ENCODE data around the gene FGD6. TPM values are rescaled to one million over a fixed set of nuclear protein-coding genes. Genes with fewer than 3 reads are reported as not detected.

Gene FGD6
- total RNA-seq, 1 experiment from 2014 or later = 14.3 TPM

DNA sequence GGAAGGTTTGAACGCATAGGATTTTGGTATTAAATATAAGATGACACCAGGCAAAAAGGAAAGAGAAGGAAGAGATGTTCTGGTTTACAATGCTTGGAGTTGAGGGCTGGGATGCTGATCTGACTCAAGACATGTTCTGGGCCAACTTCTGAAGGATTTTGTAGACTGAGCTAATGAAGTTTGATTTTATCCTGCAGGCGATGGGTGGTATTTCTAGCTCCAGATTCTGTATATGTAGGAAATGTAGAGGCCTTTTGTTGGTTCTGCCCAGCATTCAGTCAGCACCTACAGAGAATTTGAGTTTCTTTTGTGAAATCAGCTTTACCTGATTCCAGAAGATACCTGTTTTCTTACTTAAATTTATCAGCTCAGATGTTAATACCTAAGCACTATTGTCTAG is 48.5 kb upstream of the FGD6 start:
- POLR2A ChIA-PET (ENCODE audit: unreplicated experiment) = no interaction called here
- TF ChIP-seq EZH2phosphoT487 (IDR thresholded peaks at IDR 0.05; ENCODE audit: borderline replicate concordance, low read length) (no peak), EZH2 (IDR thresholded peaks at IDR 0.05; ENCODE audit: low read length, unreplicated experiment) (no peak)
- TF ChIP-seq, protein P1, sequence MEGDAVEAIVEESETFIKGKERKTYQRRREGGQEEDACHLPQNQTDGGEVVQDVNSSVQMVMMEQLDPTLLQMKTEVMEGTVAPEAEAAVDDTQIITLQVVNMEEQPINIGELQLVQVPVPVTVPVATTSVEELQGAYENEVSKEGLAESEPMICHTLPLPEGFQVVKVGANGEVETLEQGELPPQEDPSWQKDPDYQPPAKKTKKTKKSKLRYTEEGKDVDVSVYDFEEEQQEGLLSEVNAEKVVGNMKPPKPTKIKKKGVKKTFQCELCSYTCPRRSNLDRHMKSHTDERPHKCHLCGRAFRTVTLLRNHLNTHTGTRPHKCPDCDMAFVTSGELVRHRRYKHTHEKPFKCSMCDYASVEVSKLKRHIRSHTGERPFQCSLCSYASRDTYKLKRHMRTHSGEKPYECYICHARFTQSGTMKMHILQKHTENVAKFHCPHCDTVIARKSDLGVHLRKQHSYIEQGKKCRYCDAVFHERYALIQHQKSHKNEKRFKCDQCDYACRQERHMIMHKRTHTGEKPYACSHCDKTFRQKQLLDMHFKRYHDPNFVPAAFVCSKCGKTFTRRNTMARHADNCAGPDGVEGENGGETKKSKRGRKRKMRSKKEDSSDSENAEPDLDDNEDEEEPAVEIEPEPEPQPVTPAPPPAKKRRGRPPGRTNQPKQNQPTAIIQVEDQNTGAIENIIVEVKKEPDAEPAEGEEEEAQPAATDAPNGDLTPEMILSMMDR (conservative IDR thresholded peaks at IDR 0.05; ENCODE audit: low read depth, low read length) = no peak
- BruUV-seq (replicated peaks) = no TSS peak

GRCh38 chr12:95262808-95263207 is 45.5 kb upstream of the FGD6 start:
- BruUV-seq (replicated peaks) = no TSS peak

More for the DNA sequence above, 48.5 kb upstream of the FGD6 start:
- H3K36me3 ChIP-seq (ENCODE audit: low read depth, low read length) = peaks cover 66% of the 10 kb centered on the region
- H3K4me1 ChIP-seq (ENCODE audit: insufficient read depth, low read length) = peaks cover 13% of the 10 kb centered on the region
- no peak overlapping the region for H2AFZ ChIP-seq (ENCODE audit: low read length)
- H3K9ac ChIP-seq (ENCODE audit: low read length) = no peak overlapping the region
- intact Hi-C loops (cut with micrococcal nuclease) = no loop called here
- no peak overlapping the region for H3K4me2 ChIP-seq (ENCODE audit: low read length)
- H3K9me3 ChIP-seq (ENCODE audit: low read length) = no peaks in the 10 kb centered on the region
- H4K20me1 ChIP-seq (ENCODE audit: low read length) = no peaks in the 10 kb centered on the region; the same call in 1 of the 2 replicates
- no peak for ATAC-seq
- no peak for DNase-seq
- no peak overlapping the region for H3K4me3 ChIP-seq (ENCODE audit: low read length)
- H3K9me2 ChIP-seq (replicated peaks; ENCODE audit: low read length) = no peaks in the 10 kb centered on the region
- H3K27me3 ChIP-seq (ENCODE audit: low read length) = no peaks in the 10 kb centered on the region
- H3K27ac ChIP-seq (ENCODE audit: low read length) = no peak overlapping the region
- H3K79me2 ChIP-seq (ENCODE audit: low read length) = no peaks in the 10 kb centered on the region
- CTCF ChIA-PET = no interaction called here
- no peaks in the 10 kb centered on the region for H3F3A ChIP-seq (ENCODE audit: low read length, unreplicated experiment)

DNA sequence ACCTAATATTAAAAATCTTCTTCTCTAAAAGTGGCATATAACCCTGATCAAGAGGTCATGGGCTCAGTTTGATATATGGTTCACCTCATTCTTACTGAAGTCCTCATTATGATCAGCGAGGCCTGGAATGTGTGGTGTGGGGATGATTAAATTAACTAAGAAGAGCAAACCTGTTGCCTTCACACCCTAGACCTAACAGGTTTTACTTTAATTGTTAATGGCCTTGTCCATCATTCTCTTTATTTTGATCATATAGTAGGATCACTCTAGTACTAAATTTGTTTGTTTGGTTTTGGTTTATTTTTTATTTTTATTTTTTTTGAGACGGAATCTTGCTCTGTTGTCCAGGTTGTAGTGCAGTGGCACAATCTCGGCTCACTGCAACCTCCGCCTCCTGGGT is 43.8 kb upstream of the FGD6 start:
- Histone ChIP-seq H3K79me2 (ENCODE audit: low read length) (peaks cover 8% of the 10 kb centered on the region; the same call in 1 of the 2 replicates), H2AFZ (ENCODE audit: low read length) (no peak overlapping the region), H4K20me1 (ENCODE audit: low read length) (no peaks in the 10 kb centered on the region; the same call in 1 of the 2 replicates), H3K36me3 (ENCODE audit: low read depth, low read length) (peaks cover 66% of the 10 kb centered on the region; the same call in 1 of the 2 replicates), H3K9me2 (replicated peaks; ENCODE audit: low read length) (no peaks in the 10 kb centered on the region), H3K4me2 (ENCODE audit: low read length) (no peak overlapping the region), H3K4me1 (ENCODE audit: insufficient read depth, low read length) (peaks cover 20% of the 10 kb centered on the region), H3F3A (ENCODE audit: low read length, unreplicated experiment) (no peaks in the 10 kb centered on the region), H3K9me3 (ENCODE audit: low read length) (no peaks in the 10 kb centered on the region), H3K9ac (ENCODE audit: low read length) (no peak overlapping the region), H3K4me3 (ENCODE audit: low read length) (no peak overlapping the region), H3K27ac (ENCODE audit: low read length) (no peak overlapping the region), H3K27me3 (ENCODE audit: low read length) (no peaks in the 10 kb centered on the region)
- BruUV-seq (replicated peaks) = no TSS peak
- no peak for DNase-seq
- no peak for ATAC-seq
- CTCF ChIA-PET = no interaction called here
- intact Hi-C loops (cut with micrococcal nuclease) = no loop called here
- TF ChIP-seq EZH2 (IDR thresholded peaks at IDR 0.05; ENCODE audit: low read length, unreplicated experiment) (no peak), EZH2phosphoT487 (IDR thresholded peaks at IDR 0.05; ENCODE audit: borderline replicate concordance, low read length) (no peak)
- TF ChIP-seq, protein P1 (conservative IDR thresholded peaks at IDR 0.05; ENCODE audit: low read depth, low read length) = no peak
- POLR2A ChIA-PET (ENCODE audit: unreplicated experiment) = no interaction called here

More at GRCh38 chr12:95262808-95263207, 45.5 kb upstream of the FGD6 start:
- H3K4me1 ChIP-seq (ENCODE audit: insufficient read depth, low read length) = peaks cover 20% of the 10 kb centered on the region
- no peaks in the 10 kb centered on the region for H3K9me2 ChIP-seq (replicated peaks; ENCODE audit: low read length)
- H3K36me3 ChIP-seq (ENCODE audit: low read depth, low read length) = peaks cover 67% of the 10 kb centered on the region
- H3K9ac ChIP-seq (ENCODE audit: low read length) = no peak overlapping the region
- H3K4me2 ChIP-seq (ENCODE audit: low read length) = peak overlapping the region; percentile 15; the same call in 1 of the 2 replicates
- H3K27me3 ChIP-seq (ENCODE audit: low read length) = no peaks in the 10 kb centered on the region
- H4K20me1 ChIP-seq (ENCODE audit: low read length) = no peaks in the 10 kb centered on the region; the same call in 1 of the 2 replicates
- DNase-seq = peak; percentile 62
- no peaks in the 10 kb centered on the region for H3F3A ChIP-seq (ENCODE audit: low read length, unreplicated experiment)
- no peak overlapping the region for H3K4me3 ChIP-seq (ENCODE audit: low read length)
- intact Hi-C loops (cut with micrococcal nuclease) = no loop called here
- no peak overlapping the region for H3K27ac ChIP-seq (ENCODE audit: low read length)
- H3K9me3 ChIP-seq (ENCODE audit: low read length) = no peaks in the 10 kb centered on the region
- ChIA-PET CTCF (interaction anchor here (1.3 kb wide), 1 partner anchor 45 kb away, joined by 5 read pairs; the partner anchor contains the start of genes FGD6 and VEZT), POLR2A (ENCODE audit: unreplicated experiment) (interaction anchor here (0.6 to 1.6 kb wide), 3 partner anchors 45 to 208 kb away, joined by 3 to 5 read pairs (median 3); partner anchors contain the start of genes FGD6 and VEZT)
- H2AFZ ChIP-seq (ENCODE audit: low read length) = no peak overlapping the region
- H3K79me2 ChIP-seq (ENCODE audit: low read length) = peaks cover 8% of the 10 kb centered on the region; the same call in 1 of the 2 replicates
- peak; percentile 84 for ATAC-seq
- TF ChIP-seq EZH2 (IDR thresholded peaks at IDR 0.05; ENCODE audit: low read length, unreplicated experiment) (no peak), EZH2phosphoT487 (IDR thresholded peaks at IDR 0.05; ENCODE audit: borderline replicate concordance, low read length) (no peak)
- TF ChIP-seq, protein P1 (conservative IDR thresholded peaks at IDR 0.05; ENCODE audit: low read depth, low read length) = no peak
